Right kidney (tissue), 1 donor: ENCODE data around the gene NEK4.

Experiments
- DNase-seq: peaks from one replicate; pipeline ENCODE4 v3.0.0-alpha.2; 2016

Gene NEK4

DNA sequence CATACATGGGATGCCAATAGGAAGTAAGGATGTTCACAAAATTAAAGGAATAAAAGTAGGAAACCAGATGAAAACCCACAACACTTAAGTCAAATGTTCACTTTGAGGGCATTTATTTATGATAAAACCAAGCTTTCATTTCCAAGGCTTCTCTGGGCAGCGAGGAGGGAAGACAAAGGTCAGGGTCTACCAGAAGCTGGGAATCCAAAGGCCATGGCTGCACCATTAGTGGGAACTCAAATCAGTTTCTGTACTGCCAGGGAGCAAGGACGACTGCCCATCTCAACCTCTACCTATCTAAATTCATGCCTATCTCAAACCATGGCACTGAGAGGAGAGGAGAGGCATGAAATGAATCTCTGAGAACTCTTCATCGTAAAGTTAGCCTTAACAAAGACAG lies 107.6 kb downstream of the NEK4 start:
- no peak for DNase-seq

DNA sequence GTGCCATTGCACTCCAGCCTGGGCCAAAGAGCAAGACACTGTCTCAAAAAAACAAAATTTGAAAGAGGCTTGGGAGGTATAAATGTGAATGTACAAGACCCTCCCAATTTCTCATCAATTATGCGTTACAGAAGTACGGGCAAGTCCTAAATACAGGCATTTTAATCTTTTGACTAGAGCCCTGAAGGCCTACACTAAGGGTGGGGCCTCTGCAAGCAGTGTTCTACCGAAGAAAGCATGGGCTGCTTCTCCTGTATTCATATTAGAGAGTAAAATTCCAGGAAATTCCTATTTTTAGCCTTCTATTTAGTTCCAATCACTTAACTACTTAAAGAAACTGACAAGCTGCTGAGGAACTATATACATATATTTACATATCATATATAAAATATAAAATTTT lies 110.7 kb downstream of the NEK4 start:
- DNase-seq: no peak
